ENCODE data around the gene TRIM46. TPM values are rescaled to one million over a fixed set of nuclear protein-coding genes. Genes with fewer than 3 reads are reported as not detected.
A peak's percentile ranks its signal among the peaks of the same experiment; 100 is the strongest.

Gene TRIM46
- total and polyA plus RNA-seq, 9 of the 15 experiments (the other 6 are each of a cell fraction or from before 2014, with no cell fraction given) = 0.05 to 0.60 (median 0.16) TPM; not detected in 3

DNA sequence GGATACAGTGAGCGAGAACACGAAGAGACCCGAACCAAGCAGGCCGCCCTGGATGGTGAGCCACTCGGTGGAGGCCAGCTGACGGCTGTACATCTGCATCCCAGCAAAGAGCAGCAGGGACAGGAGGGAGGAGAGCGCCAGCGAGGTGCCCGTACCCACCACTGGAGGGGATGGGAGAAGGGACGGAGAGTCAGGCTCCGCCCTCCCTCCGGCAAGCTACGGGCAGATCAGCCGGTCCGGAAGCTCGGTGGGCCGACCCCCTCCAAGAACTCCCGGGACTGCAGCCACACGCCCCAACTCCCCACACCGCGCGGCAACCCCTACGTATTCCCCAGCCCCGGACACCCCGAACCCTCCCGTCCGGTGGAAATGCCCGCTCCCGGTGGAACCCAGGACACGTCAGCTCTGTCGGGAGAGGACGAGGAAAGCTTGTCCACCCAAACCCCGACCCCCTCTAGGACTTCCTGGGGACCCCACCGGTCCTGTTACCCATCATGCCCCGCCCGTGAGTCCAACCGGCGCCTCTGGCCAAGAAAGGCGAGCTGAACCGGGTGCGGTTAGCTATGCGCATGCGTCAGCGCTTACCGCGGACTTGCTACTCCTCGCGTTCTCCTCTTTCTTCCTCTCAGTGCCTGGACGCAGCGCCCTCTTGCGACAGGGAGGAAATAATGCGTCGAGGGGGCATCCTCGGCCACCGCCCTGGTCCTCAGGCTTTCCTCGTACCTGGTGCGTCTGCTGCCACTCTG lies 744 bp upstream of the TRIM46 start, which contains the start of gene KRTCAP2 (continued):
- TF ChIP-seq FOXK2 (conservative IDR thresholded peaks at IDR 0.05 in 1 of 2, IDR thresholded peaks at IDR 0.05 in 1 of 2; ENCODE audit: low read depth in 2 of 2) (peak in 1 of 2 experiments; percentile 21; a peak in 2 of 4 replicates), RBM22 (IDR thresholded peaks at IDR 0.05; ENCODE audit: low read depth, low read length, poor library complexity, severe bottlenecking) (no peak), ASH1L (IDR thresholded peaks at IDR 0.05; ENCODE audit: borderline replicate concordance, low read depth, partially characterized antibody) (no peak), ATF7 (IDR thresholded peaks at IDR 0.05) (peak; percentile 75), ZNF584 (CRISPR knock-in tag; IDR thresholded peaks at IDR 0.05; ENCODE audit: low read depth) (no peak), GTF2A2 (tag; IDR thresholded peaks at IDR 0.05) (no peak), MYNN (IDR thresholded peaks at IDR 0.05) (no peak), MYNN (CRISPR knock-in tag; IDR thresholded peaks at IDR 0.05) (no peak)
- TF ChIP-seq, protein P1, sequence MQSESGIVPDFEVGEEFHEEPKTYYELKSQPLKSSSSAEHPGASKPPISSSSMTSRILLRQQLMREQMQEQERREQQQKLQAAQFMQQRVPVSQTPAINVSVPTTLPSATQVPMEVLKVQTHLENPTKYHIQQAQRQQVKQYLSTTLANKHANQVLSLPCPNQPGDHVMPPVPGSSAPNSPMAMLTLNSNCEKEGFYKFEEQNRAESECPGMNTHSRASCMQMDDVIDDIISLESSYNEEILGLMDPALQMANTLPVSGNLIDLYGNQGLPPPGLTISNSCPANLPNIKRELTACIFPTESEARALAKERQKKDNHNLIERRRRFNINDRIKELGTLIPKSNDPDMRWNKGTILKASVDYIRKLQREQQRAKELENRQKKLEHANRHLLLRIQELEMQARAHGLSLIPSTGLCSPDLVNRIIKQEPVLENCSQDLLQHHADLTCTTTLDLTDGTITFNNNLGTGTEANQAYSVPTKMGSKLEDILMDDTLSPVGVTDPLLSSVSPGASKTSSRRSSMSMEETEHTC (IDR thresholded peaks at IDR 0.05) = no peak
- TF ChIP-seq, protein P2, sequence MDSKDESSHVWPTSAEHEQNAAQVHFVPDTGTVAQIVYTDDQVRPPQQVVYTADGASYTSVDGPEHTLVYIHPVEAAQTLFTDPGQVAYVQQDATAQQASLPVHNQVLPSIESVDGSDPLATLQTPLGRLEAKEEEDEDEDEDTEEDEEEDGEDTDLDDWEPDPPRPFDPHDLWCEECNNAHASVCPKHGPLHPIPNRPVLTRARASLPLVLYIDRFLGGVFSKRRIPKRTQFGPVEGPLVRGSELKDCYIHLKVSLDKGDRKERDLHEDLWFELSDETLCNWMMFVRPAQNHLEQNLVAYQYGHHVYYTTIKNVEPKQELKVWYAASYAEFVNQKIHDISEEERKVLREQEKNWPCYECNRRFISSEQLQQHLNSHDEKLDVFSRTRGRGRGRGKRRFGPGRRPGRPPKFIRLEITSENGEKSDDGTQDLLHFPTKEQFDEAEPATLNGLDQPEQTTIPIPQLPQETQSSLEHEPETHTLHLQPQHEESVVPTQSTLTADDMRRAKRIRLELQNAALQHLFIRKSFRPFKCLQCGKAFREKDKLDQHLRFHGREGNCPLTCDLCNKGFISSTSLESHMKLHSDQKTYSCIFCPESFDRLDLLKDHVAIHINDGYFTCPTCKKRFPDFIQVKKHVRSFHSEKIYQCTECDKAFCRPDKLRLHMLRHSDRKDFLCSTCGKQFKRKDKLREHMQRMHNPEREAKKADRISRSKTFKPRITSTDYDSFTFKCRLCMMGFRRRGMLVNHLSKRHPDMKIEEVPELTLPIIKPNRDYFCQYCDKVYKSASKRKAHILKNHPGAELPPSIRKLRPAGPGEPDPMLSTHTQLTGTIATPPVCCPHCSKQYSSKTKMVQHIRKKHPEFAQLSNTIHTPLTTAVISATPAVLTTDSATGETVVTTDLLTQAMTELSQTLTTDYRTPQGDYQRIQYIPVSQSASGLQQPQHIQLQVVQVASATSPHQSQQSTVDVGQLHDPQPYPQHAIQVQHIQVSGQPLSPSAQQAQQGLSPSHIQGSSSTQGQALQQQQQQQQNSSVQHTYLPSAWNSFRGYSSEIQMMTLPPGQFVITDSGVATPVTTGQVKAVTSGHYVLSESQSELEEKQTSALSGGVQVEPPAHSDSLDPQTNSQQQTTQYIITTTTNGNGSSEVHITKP (IDR thresholded peaks at IDR 0.05; ENCODE audit: partially characterized antibody) = peak; percentile 47
- TF ChIP-seq, protein P3, sequence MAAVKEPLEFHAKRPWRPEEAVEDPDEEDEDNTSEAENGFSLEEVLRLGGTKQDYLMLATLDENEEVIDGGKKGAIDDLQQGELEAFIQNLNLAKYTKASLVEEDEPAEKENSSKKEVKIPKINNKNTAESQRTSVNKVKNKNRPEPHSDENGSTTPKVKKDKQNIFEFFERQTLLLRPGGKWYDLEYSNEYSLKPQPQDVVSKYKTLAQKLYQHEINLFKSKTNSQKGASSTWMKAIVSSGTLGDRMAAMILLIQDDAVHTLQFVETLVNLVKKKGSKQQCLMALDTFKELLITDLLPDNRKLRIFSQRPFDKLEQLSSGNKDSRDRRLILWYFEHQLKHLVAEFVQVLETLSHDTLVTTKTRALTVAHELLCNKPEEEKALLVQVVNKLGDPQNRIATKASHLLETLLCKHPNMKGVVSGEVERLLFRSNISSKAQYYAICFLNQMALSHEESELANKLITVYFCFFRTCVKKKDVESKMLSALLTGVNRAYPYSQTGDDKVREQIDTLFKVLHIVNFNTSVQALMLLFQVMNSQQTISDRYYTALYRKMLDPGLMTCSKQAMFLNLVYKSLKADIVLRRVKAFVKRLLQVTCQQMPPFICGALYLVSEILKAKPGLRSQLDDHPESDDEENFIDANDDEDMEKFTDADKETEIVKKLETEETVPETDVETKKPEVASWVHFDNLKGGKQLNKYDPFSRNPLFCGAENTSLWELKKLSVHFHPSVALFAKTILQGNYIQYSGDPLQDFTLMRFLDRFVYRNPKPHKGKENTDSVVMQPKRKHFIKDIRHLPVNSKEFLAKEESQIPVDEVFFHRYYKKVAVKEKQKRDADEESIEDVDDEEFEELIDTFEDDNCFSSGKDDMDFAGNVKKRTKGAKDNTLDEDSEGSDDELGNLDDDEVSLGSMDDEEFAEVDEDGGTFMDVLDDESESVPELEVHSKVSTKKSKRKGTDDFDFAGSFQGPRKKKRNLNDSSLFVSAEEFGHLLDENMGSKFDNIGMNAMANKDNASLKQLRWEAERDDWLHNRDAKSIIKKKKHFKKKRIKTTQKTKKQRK (IDR thresholded peaks at IDR 0.05; ENCODE audit: borderline replicate concordance, low read depth, low read length) = no peak
- TF ChIP-seq, protein P4, sequence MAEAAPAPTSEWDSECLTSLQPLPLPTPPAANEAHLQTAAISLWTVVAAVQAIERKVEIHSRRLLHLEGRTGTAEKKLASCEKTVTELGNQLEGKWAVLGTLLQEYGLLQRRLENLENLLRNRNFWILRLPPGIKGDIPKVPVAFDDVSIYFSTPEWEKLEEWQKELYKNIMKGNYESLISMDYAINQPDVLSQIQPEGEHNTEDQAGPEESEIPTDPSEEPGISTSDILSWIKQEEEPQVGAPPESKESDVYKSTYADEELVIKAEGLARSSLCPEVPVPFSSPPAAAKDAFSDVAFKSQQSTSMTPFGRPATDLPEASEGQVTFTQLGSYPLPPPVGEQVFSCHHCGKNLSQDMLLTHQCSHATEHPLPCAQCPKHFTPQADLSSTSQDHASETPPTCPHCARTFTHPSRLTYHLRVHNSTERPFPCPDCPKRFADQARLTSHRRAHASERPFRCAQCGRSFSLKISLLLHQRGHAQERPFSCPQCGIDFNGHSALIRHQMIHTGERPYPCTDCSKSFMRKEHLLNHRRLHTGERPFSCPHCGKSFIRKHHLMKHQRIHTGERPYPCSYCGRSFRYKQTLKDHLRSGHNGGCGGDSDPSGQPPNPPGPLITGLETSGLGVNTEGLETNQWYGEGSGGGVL (CRISPR knock-in tag; IDR thresholded peaks at IDR 0.05) = no peak
- TF ChIP-seq, protein P5, sequence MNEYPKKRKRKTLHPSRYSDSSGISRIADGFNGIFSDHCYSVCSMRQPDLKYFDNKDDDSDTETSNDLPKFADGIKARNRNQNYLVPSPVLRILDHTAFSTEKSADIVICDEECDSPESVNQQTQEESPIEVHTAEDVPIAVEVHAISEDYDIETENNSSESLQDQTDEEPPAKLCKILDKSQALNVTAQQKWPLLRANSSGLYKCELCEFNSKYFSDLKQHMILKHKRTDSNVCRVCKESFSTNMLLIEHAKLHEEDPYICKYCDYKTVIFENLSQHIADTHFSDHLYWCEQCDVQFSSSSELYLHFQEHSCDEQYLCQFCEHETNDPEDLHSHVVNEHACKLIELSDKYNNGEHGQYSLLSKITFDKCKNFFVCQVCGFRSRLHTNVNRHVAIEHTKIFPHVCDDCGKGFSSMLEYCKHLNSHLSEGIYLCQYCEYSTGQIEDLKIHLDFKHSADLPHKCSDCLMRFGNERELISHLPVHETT (CRISPR knock-in tag; conservative IDR thresholded peaks at IDR 0.05 in 1 of 2, IDR thresholded peaks at IDR 0.05 in 1 of 2) = peak in 1 of 2 experiments; percentile 76; a peak in 1 of 4 replicates
